ENCODE data around the gene ARHGAP28. TPM values are rescaled to one million over a fixed set of nuclear protein-coding genes. Genes with fewer than 3 reads are reported as not detected.

ARHGAP28 gene
- total and polyA plus RNA-seq, 2 of the 13 experiments (the other 11 are each of a cell fraction or from before 2014, with no cell fraction given) = not detected

- H4K20me1 ChIP-seq (ENCODE audit: insufficient read depth, low read length) = no peaks in the 10 kb centered on the region
- FAIRE-seq (no peak), DNase-seq (ENCODE audit: low spot score) (no peak), ATAC-seq (no peak)
- no peaks in the 10 kb centered on the region for H3K4me1 ChIP-seq (ENCODE audit: insufficient read depth, low read length)
- H3K4me2 ChIP-seq (ENCODE audit: low read depth, low read length) = no peak overlapping the region
- 0% methylated on average over 2 of the region's 2 CpGs for WGBS (ENCODE audit: low lambda C conversion rate)
- in situ Hi-C loops (cut with HindIII; ENCODE audit: extremely low pct_ligation_motif_present, low pct_unique_long_range_greater_than_20kb) = no loop called here
- no peaks in the 10 kb centered on the region for H3K79me2 ChIP-seq (ENCODE audit: insufficient read depth, low read length)
- intact Hi-C loops (cut with micrococcal nuclease; ENCODE audit: unreplicated experiment) = no loop called here
- H3K36me3 ChIP-seq (replicated peaks in 1 of 2; ENCODE audit: control insufficient read depth in 1 of 2, insufficient read depth in 2 of 2, low read length in 2 of 2) = no peaks in the 10 kb centered on the region
- no TSS peak for BruUV-seq (replicated peaks)
- no peak overlapping the region for H2AFZ ChIP-seq (ENCODE audit: low read length)
- ChIA-PET CTCF (ENCODE audit: low intra/inter-chr PET ratio, low total read pairs) (no interaction called here), POLR2A (no interaction called here)
- TF ChIP-seq ZNF879 (CRISPR knock-in tag; IDR thresholded peaks at IDR 0.05) (no peak), MAFF (IDR thresholded peaks at IDR 0.05; ENCODE audit: low read depth, low read length) (peak; percentile 49), MAFK (conservative IDR thresholded peaks at IDR 0.05 in 1 of 2, IDR thresholded peaks at IDR 0.05 in 1 of 2; ENCODE audit: low read length in 2 of 2) (peak; percentile 74 to 76), ZBTB8A (CRISPR knock-in tag; IDR thresholded peaks at IDR 0.05; ENCODE audit: borderline replicate concordance, low read depth) (no peak), ARID3A (IDR thresholded peaks at IDR 0.05; ENCODE audit: low read depth, low read length) (no peak), MAF1 (CRISPR knock-in tag; IDR thresholded peaks at IDR 0.05; ENCODE audit: borderline replicate concordance) (no peak), DMTF1 (CRISPR knock-in tag; IDR thresholded peaks at IDR 0.05) (no peak)
- no peak overlapping the region for H3K27ac ChIP-seq (ENCODE audit: extremely low read length, insufficient read depth, low read length)
- no peak overlapping the region for H3K9ac ChIP-seq (ENCODE audit: insufficient read depth, low read depth, low read length)
- no peak overlapping the region for H3K4me3 ChIP-seq (replicated peaks in 1 of 3; ENCODE audit: insufficient read depth in 1 of 3, low read depth in 2 of 3, low read length in 3 of 3)
- no peaks in the 10 kb centered on the region for H3K9me3 ChIP-seq (ENCODE audit: low read length)
- peaks cover 0 to 7% of the 10 kb centered on the region in 2 experiments; a peak in 2 of 5 replicates for H3K27me3 ChIP-seq (ENCODE audit: control insufficient read depth in 1 of 2, insufficient read depth in 2 of 2, low read length in 2 of 2)
Observed at GRCh38 chr18:6741232-6741663, 11.7 kb downstream of the ARHGAP28 start.

Measured in HepG2 (cell line).